ENCODE data around the gene DMRT1.

DNA sequence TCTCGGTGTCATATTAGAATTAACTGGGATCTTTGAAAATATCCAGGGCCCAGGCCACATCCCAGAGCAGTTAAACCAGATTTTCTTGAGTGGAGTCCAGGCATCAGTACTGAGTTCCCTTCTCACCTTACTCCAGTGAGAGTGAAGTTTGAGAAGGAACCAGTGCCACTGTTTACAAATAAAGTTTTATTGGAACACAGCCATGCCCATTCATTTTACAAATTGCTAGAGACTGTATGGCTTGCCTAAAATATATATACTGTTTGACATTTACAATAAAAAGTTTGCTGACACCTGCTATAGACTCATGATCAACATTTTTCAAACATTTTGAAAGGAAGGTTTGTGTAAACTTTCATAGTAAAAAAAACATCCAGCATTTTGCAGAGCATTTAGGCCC lies 71.3 kb downstream of the DMRT1 start:
- no peak for TF ChIP-seq POLR2A (IDR thresholded peaks at IDR 0.05; ENCODE audit: low read depth, low read length)
- no peak for TF ChIP-seq POLR2AphosphoS5 (IDR thresholded peaks at IDR 0.05; ENCODE audit: low read depth, low read length)
- no peak for TF ChIP-seq TAF1 (IDR thresholded peaks at IDR 0.05; ENCODE audit: borderline replicate concordance, low read depth, low read length)

Data from GM12892 (cell line).